ENCODE results near the gene SPOCK1. TPM values are rescaled to one million over a fixed set of nuclear protein-coding genes. Genes with fewer than 3 reads are reported as not detected.

Gene SPOCK1
- polyA plus RNA-seq, 2 of the 4 experiments (the other 2 are of a cell fraction) = 28.9 to 40.8 TPM

DNA sequence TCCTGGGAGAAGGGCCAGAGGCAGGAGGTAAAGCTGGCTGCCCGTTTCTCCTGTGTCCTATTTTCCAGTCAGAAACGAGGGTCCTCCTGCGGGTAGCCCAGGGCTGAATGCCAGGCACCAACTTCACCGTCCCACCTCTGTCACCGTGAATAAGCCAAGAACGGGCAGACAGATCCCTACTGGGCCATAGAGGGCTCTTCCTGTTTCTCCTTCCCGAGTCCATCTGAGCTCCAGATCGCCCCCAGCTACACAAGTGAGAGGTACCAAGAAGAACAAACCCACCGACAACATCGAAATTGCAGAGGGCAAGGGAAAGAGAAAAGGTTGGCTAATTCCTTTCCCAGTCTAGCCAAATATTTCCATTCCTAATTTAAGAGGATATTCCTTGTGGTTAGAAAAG is 93.7 kb downstream of the SPOCK1 start (continued):
- TF ChIP-seq, protein P1, sequence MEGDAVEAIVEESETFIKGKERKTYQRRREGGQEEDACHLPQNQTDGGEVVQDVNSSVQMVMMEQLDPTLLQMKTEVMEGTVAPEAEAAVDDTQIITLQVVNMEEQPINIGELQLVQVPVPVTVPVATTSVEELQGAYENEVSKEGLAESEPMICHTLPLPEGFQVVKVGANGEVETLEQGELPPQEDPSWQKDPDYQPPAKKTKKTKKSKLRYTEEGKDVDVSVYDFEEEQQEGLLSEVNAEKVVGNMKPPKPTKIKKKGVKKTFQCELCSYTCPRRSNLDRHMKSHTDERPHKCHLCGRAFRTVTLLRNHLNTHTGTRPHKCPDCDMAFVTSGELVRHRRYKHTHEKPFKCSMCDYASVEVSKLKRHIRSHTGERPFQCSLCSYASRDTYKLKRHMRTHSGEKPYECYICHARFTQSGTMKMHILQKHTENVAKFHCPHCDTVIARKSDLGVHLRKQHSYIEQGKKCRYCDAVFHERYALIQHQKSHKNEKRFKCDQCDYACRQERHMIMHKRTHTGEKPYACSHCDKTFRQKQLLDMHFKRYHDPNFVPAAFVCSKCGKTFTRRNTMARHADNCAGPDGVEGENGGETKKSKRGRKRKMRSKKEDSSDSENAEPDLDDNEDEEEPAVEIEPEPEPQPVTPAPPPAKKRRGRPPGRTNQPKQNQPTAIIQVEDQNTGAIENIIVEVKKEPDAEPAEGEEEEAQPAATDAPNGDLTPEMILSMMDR (IDR thresholded peaks at IDR 0.05) = no peak
- TF ChIP-seq RNF2 (IDR thresholded peaks at IDR 0.05; ENCODE audit: borderline replicate concordance, low read depth) (no peak), ZFP36 (IDR thresholded peaks at IDR 0.05; ENCODE audit: borderline replicate concordance, partially characterized antibody) (no peak), RARB (CRISPR knock-in tag; IDR thresholded peaks at IDR 0.05) (no peak), MAZ (IDR thresholded peaks at IDR 0.05; ENCODE audit: borderline replicate concordance, low read depth, low read length) (no peak), GATA3 (IDR thresholded peaks at IDR 0.05; ENCODE audit: borderline replicate concordance) (no peak), FOSL2 (IDR thresholded peaks at IDR 0.05) (no peak), FOSL2 (CRISPR knock-in tag; IDR thresholded peaks at IDR 0.05) (no peak)
- TF ChIP-seq, protein P2, sequence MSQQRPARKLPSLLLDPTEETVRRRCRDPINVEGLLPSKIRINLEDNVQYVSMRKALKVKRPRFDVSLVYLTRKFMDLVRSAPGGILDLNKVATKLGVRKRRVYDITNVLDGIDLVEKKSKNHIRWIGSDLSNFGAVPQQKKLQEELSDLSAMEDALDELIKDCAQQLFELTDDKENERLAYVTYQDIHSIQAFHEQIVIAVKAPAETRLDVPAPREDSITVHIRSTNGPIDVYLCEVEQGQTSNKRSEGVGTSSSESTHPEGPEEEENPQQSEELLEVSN (IDR thresholded peaks at IDR 0.05; ENCODE audit: borderline replicate concordance, low read depth) = no peak

DNA sequence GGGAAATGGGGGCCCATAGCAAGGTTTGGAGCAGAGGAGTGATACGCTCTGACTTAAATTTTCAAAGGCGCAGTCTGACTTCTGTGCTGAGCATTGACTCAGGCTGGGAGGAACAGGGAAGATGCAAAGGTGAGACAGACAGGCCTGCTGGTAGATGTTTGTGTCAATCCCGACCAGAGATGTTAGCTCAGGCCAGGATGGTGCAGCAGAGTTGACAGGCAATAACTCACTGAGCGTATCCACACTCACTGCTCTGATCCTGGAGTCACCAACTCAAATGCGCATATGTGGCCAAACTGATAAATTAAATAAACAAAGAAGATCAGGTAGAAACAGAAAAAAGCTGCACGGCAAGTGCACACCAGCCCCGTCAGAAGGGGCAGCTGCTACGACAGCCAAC is 95.3 kb downstream of the SPOCK1 start:
- WGBS (ENCODE audit: missing lambda C conversion rate) = 82% methylated on average over 8 of the region's 8 CpGs
- no peak overlapping the region for H3K4me3 ChIP-seq
- ATAC-seq (no peak), FAIRE-seq (no peak), DNase-seq (ENCODE audit: low read depth in 1 of 2, low spot score in 1 of 2) (no peak)
- no peak for TF ChIP-seq GATA3 (IDR thresholded peaks at IDR 0.05; ENCODE audit: borderline replicate concordance)
- TF ChIP-seq, protein P3, sequence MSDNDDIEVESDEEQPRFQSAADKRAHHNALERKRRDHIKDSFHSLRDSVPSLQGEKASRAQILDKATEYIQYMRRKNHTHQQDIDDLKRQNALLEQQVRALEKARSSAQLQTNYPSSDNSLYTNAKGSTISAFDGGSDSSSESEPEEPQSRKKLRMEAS (IDR thresholded peaks at IDR 0.05) = no peak
- no peak for TF ChIP-seq CBX2 (IDR thresholded peaks at IDR 0.05; ENCODE audit: borderline replicate concordance, low read depth)
- no peak for TF ChIP-seq NFE2L2 (conservative IDR thresholded peaks at IDR 0.05; ENCODE audit: low read length)
- TF ChIP-seq, protein P4, sequence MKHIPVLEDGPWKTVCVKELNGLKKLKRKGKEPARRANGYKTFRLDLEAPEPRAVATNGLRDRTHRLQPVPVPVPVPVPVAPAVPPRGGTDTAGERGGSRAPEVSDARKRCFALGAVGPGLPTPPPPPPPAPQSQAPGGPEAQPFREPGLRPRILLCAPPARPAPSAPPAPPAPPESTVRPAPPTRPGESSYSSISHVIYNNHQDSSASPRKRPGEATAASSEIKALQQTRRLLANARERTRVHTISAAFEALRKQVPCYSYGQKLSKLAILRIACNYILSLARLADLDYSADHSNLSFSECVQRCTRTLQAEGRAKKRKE (CRISPR knock-in tag; IDR thresholded peaks at IDR 0.05; ENCODE audit: low read depth) = no peak
- no peak for TF ChIP-seq JUNB (IDR thresholded peaks at IDR 0.05)
- TF ChIP-seq FOSB (CRISPR knock-in tag; IDR thresholded peaks at IDR 0.05) = no peak
- no peak for TF ChIP-seq POLR2AphosphoS2 (conservative IDR thresholded peaks at IDR 0.05; ENCODE audit: low read length)
- no peak for TF ChIP-seq RFX5 (IDR thresholded peaks at IDR 0.05)
- TF ChIP-seq, protein P5, sequence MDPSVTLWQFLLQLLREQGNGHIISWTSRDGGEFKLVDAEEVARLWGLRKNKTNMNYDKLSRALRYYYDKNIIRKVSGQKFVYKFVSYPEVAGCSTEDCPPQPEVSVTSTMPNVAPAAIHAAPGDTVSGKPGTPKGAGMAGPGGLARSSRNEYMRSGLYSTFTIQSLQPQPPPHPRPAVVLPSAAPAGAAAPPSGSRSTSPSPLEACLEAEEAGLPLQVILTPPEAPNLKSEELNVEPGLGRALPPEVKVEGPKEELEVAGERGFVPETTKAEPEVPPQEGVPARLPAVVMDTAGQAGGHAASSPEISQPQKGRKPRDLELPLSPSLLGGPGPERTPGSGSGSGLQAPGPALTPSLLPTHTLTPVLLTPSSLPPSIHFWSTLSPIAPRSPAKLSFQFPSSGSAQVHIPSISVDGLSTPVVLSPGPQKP (IDR thresholded peaks at IDR 0.05; ENCODE audit: low read depth, low read length) = no peak
- no peak for TF ChIP-seq ZNF302 (CRISPR knock-in tag; IDR thresholded peaks at IDR 0.05)
- no peak for TF ChIP-seq HOXA7 (CRISPR knock-in tag; IDR thresholded peaks at IDR 0.05)
- TF ChIP-seq, protein P6, sequence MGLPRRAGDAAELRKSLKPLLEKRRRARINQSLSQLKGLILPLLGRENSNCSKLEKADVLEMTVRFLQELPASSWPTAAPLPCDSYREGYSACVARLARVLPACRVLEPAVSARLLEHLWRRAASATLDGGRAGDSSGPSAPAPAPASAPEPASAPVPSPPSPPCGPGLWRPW (IDR thresholded peaks at IDR 0.05) = no peak
- H3K4me1 ChIP-seq = no peaks in the 10 kb centered on the region
- POLR2A ChIA-PET = no interaction called here
- no peaks in the 10 kb centered on the region for H3K9me3 ChIP-seq
- no peak overlapping the region for H3K4me2 ChIP-seq
- no peak overlapping the region for H3K27ac ChIP-seq
- CTCF ChIA-PET = no interaction called here
